ENCODE measurements around the gene SUPT6H. TPM values are rescaled to one million over a fixed set of nuclear protein-coding genes. Genes with fewer than 3 reads are reported as not detected.

The SUPT6H gene
- 51.4 and 61.0 TPM in 2 replicates for polyA plus RNA-seq (2011; rRNA removed)
- polyA plus RNA-seq (2012; cell fraction: cytosol; rRNA removed), result 31.6 and 35.1 TPM in 2 replicates
- 84.2 and 106 TPM in 2 replicates for polyA plus RNA-seq (2012; cell fraction: nucleus; rRNA removed)
- polyA plus RNA-seq (2017; fragmentation: RNase III; extraction: RNeasy Plus Mini Kit Qiagen cat#74134 plus additional on column Dnase treatment), result 63.8 to 64.6 TPM (median 64.2 TPM) in 3 replicates
- polyA minus RNA-seq (2011; rRNA and poly(A)+ RNA removed), result 108 and 110 TPM in 2 replicates

- peak within 1 kb of the TSS; percentile 74 for H3K4me3 ChIP-seq
- no peaks in the 10 kb centered on the region for H3K9me3 ChIP-seq
- POLR2A ChIA-PET, result interaction anchor here (0.6 to 2.4 kb wide), 15 partner anchors 9 to 290 kb away, joined by 3 to 41 read pairs (median 7); partner anchors contain the start of genes BLTP2, PROCA1 and RPL23A
- DNase-seq (ENCODE audit: low read depth in 1 of 2, low spot score in 1 of 2) (peak; percentile 92 to 97), FAIRE-seq (no peak), ATAC-seq (peak; percentile 92 to 97)
- H3K4me1 ChIP-seq, result peaks cover 31% of the 10 kb centered on the region
- peak within 1 kb of the TSS; percentile 87 for H3K4me2 ChIP-seq
- peak within 1 kb of the TSS; percentile 94 to 96 for H3K27ac ChIP-seq
- 2% methylated on average over 57 of the region's 66 CpGs for WGBS (ENCODE audit: missing lambda C conversion rate)
- CTCF ChIA-PET, result interaction anchor here (0.6 to 7.1 kb wide), 15 partner anchors 9 to 217 kb away, joined by 3 to 81 read pairs (median 3); partner anchors contain the start of genes BLTP2, PIGS, PROCA1 and RPL23A
- TF ChIP-seq ZSCAN20 (CRISPR knock-in tag; IDR thresholded peaks at IDR 0.05) (no peak), KDM1A (IDR thresholded peaks at IDR 0.05; ENCODE audit: low read depth) (no peak), FOSB (CRISPR knock-in tag; IDR thresholded peaks at IDR 0.05) (no peak), ZNF302 (CRISPR knock-in tag; IDR thresholded peaks at IDR 0.05) (no peak), TP53 (CRISPR knock-in tag; IDR thresholded peaks at IDR 0.05) (no peak), RFX5 (IDR thresholded peaks at IDR 0.05) (no peak; the same call in 1 of the 2 replicates), EHMT2 (IDR thresholded peaks at IDR 0.05; ENCODE audit: low read depth) (no peak), JUNB (IDR thresholded peaks at IDR 0.05) (no peak), HOXA7 (CRISPR knock-in tag; IDR thresholded peaks at IDR 0.05) (0 out of 2 replicates have a peak, but pooled peaks have one; percentile 3), GATA3 (IDR thresholded peaks at IDR 0.05; ENCODE audit: borderline replicate concordance) (no peak), HMGXB4 (CRISPR knock-in tag; IDR thresholded peaks at IDR 0.05; ENCODE audit: borderline replicate concordance) (no peak), NPAS2 (CRISPR knock-in tag; IDR thresholded peaks at IDR 0.05; ENCODE audit: borderline replicate concordance) (no peak), CBX2 (IDR thresholded peaks at IDR 0.05; ENCODE audit: borderline replicate concordance, low read depth) (no peak), E2F6 (IDR thresholded peaks at IDR 0.05; ENCODE audit: borderline replicate concordance, low read depth) (peak; percentile 71; the same call in 1 of the 2 replicates), SREBF2 (IDR thresholded peaks at IDR 0.05) (no peak), FOSL2 (IDR thresholded peaks at IDR 0.05) (no peak), FOSL2 (CRISPR knock-in tag; IDR thresholded peaks at IDR 0.05) (peak; percentile 20; the same call in 1 of the 2 replicates), NR3C1 (IDR thresholded peaks at IDR 0.05) (no peak), MAX (IDR thresholded peaks at IDR 0.05) (peak; percentile 76), EP300 (IDR thresholded peaks at IDR 0.05) (no peak), CTCF (IDR thresholded peaks at IDR 0.05) (no peak), ZC3H11A (IDR thresholded peaks at IDR 0.05) (no peak), NFE2L2 (conservative IDR thresholded peaks at IDR 0.05; ENCODE audit: low read length) (0 out of 2 replicates have a peak, but pooled peaks have one; percentile 12), MAFK (IDR thresholded peaks at IDR 0.05; ENCODE audit: partially characterized antibody) (no peak), KDM5A (IDR thresholded peaks at IDR 0.05) (no peak; the same call in none of the 2 replicates), PBX3 (IDR thresholded peaks at IDR 0.05) (peak; percentile 54; the same call in 1 of the 2 replicates), EHF (CRISPR knock-in tag; IDR thresholded peaks at IDR 0.05) (0 out of 2 replicates have a peak, but pooled peaks have one; percentile 13), RNF2 (IDR thresholded peaks at IDR 0.05; ENCODE audit: borderline replicate concordance, low read depth) (no peak), RAD21 (conservative IDR thresholded peaks at IDR 0.05 in 1 of 2, IDR thresholded peaks at IDR 0.05 in 1 of 2) (no peak), POLR2AphosphoS2 (conservative IDR thresholded peaks at IDR 0.05; ENCODE audit: low read length) (no peak), HOXB13 (CRISPR knock-in tag; IDR thresholded peaks at IDR 0.05; ENCODE audit: low read depth) (no peak), CHD2 (IDR thresholded peaks at IDR 0.05; ENCODE audit: low read length, partially characterized antibody) (no peak), CHD4 (IDR thresholded peaks at IDR 0.05; ENCODE audit: borderline replicate concordance) (no peak)
These were observed at the start of gene SUPT6H, which contains the start of gene SDF2 for GRCh38 chr17:28661635-28662526. Gene SUPT6H (plus strand): TSS chr17:28662205. CDS start chr17:28673402, 11,197 bp downstream. Gene SDF2 (minus strand): TSS chr17:28661906. CDS start chr17:28661876, 30 bp downstream.

Measured in A549 (cell line).